AG10803 (cell line): ENCODE data around the gene BCAS3.
A peak's percentile ranks its signal among the peaks of the same experiment; 100 is the strongest.

Experiments used
- DNase-seq: peaks from one replicate; pipeline ENCODE4 v3.0.0; 2010; ENCODE audit warnings: low read depth
- H3K4me3 ChIP-seq: 2 replicates; pipeline ENCODE4 v1.5.1; 2011; ENCODE audit warnings: mild to moderate bottlenecking, low read length, control low read depth
- TF ChIP-seq, protein P1 (sequence below): conservative IDR thresholded peaks from 2 replicates; pipeline ENCODE4 v1.5.1; 2011; ENCODE audit warnings: mild to moderate bottlenecking, low read length, control low read depth, inconsistent platforms

Gene BCAS3

DNA sequence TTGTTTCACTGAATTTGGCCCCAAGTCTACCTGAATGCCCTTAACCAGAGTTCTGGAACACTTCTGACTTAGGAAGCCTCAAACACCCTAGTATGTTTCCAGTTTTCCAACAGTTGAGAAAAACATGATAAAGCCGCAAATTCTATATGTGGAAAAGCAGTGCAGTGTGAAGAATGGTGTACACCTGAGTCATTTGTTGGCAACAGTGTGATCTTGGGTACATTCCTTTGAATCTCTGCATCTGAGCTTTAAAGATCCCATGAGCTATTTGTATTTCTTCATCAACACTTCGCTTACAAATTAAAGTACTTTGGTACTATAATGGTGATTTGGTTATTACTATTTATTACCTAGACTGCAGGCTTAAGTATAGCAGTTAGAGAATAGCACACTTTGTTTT is 628.4 kb downstream of the BCAS3 start:
- TF ChIP-seq, protein P1, sequence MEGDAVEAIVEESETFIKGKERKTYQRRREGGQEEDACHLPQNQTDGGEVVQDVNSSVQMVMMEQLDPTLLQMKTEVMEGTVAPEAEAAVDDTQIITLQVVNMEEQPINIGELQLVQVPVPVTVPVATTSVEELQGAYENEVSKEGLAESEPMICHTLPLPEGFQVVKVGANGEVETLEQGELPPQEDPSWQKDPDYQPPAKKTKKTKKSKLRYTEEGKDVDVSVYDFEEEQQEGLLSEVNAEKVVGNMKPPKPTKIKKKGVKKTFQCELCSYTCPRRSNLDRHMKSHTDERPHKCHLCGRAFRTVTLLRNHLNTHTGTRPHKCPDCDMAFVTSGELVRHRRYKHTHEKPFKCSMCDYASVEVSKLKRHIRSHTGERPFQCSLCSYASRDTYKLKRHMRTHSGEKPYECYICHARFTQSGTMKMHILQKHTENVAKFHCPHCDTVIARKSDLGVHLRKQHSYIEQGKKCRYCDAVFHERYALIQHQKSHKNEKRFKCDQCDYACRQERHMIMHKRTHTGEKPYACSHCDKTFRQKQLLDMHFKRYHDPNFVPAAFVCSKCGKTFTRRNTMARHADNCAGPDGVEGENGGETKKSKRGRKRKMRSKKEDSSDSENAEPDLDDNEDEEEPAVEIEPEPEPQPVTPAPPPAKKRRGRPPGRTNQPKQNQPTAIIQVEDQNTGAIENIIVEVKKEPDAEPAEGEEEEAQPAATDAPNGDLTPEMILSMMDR = no peak
- no peak for DNase-seq
- H3K4me3 ChIP-seq = no peak overlapping the region

DNA sequence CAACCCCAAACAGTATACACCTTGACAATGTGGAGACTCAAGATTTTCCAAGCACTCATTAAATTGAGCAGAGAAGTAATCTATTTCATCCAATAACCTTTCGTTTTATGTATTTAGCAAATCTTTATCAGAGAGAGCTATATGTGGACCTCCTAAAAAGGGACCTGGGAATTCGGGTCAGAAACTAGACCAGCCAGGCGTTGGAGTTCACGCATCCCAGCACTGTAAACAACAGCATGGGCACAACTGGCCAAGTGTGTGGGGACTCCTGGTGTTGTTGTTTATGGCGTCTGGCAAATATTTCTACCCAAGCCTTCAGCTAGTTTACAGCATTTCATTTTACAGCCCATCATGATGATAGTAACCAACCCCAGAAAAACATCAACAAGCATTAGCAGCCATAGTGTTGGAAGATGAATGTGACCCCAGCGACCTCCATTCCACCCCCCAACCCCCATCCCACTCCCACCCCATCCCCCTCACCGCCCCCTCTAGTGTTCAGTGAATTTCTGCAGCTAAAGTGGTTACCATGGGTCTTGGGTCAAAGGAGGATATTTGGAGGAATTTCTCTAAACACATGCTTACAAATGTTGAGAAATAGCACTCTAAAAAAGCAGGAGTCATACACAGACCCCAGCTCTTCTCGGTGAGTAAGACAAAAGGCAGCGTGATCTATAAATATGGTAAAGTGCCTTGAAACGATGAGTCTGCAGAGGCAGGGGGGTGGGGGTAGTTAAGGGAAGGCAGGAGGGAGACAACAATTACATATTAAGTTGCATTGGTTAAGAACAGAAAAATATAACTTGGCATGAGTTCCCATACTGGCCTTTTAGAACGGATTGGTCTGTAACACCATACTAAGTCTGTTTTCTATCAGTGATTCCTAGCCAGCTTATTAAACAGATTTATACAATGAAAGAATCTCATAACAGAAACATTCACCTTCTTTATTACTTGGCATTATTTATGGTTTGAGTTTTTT is 630.5 kb downstream of the BCAS3 start:
- TF ChIP-seq, protein P1 = peak; percentile 31
- DNase-seq = peak; percentile 98
- H3K4me3 ChIP-seq = no peak overlapping the region

DNA sequence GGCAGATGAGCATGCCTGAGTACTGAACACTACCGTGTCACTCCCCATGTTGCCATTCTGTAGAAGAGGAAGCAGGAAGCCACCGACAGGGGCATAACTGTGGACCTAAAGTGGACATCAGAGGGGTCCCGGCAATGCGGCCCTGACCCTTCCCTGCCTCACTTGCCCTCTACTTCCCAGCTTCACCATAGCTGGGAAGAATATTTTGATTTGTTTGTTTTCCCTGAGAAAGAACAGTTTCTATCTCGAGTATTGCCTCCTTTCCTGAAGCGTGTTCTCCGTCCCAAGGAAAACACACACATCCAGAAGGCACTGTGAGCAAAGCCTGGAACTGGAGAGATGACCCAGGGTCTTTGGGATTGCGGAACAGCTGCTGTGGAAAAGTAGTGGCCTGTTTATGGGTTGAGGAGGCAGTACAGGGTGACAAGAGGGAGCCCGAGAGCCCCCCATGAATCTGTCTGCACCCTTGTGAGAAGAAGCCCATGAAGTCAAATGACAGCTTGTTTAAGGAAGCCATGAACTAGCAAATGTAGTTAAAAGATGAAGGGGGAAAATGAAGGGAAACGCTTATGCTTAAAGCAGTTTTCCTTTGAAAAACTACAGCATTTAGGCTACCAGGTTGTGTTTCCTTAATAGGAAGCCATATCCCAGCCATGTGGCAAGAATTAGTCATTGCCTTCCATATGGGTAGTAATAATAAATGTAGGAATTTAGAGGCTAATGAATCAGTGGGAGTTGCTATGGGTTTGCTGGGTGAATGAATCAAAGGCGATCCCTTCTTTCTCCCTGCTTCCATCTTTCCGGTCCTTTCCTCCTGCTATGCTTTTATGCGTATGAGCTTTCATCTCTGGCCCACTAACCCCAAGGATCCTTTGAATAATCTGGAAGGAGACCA is 632.0 kb downstream of the BCAS3 start:
- TF ChIP-seq, protein P1 = no peak
- peak; percentile 82 for DNase-seq
- no peak overlapping the region for H3K4me3 ChIP-seq

DNA sequence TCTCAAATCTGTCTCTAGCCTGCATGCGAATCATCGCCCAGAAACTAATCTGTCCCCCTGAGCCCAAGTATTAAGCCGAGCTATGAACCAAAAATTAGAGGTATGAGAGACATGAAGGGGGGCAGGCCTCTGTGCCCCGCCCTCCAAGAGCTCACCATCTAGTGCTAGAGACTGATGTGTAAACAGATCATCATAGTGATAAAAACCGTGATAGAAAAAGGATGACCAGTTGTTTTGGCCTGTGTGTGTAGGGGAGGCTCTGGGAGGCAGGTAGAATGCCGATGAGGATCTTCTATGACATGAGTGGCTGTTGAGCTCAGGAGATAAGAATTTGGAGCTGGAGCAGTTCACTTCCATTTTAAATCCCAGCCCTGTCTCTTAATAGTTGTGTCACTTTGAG is 632.9 kb downstream of the BCAS3 start:
- TF ChIP-seq, protein P1 = no peak
- no peak overlapping the region for H3K4me3 ChIP-seq
- no peak for DNase-seq

DNA sequence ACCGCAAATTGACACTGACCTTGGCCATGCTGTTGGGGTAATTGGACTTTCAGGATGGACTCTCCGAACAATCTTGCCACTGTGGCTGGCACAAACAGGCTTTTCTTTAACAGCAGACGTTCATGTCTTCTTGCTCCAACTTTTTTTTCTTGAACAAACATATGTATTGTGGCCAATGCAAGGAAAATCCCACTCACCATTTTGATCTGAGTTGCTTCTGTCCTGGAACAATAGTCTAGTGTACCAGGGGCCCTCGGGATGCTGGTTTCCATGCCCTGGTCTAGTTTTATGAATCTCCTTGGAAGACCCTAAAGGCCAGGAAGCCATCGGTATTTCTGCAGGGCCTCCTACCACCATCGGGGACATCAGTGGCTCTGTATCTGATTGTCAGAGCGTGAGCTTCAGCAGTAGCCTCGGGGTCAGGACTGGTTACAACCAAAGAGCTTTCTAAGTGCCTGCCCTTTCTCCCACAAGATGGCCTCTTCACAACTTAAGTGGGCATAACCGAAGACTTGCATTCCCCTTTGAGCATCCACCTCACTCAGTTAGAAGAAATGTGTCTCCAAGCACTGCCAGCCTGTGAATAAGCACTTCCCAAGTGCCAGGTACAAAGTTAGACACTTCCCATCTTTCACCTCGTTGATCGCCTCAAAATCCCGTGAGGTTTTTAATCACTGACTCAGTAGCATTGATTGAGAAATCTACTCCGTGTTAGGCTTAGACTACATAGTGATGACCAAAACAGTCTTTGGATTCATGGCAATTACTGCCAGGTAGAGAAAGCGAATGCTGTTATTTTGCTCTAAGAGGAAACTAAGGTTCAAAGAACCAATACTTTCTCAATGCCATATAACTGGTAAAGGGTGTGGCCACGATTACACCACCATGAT is 635.0 kb downstream of the BCAS3 start:
- no peak overlapping the region for H3K4me3 ChIP-seq
- no peak for DNase-seq
- TF ChIP-seq, protein P1 = no peak

DNA sequence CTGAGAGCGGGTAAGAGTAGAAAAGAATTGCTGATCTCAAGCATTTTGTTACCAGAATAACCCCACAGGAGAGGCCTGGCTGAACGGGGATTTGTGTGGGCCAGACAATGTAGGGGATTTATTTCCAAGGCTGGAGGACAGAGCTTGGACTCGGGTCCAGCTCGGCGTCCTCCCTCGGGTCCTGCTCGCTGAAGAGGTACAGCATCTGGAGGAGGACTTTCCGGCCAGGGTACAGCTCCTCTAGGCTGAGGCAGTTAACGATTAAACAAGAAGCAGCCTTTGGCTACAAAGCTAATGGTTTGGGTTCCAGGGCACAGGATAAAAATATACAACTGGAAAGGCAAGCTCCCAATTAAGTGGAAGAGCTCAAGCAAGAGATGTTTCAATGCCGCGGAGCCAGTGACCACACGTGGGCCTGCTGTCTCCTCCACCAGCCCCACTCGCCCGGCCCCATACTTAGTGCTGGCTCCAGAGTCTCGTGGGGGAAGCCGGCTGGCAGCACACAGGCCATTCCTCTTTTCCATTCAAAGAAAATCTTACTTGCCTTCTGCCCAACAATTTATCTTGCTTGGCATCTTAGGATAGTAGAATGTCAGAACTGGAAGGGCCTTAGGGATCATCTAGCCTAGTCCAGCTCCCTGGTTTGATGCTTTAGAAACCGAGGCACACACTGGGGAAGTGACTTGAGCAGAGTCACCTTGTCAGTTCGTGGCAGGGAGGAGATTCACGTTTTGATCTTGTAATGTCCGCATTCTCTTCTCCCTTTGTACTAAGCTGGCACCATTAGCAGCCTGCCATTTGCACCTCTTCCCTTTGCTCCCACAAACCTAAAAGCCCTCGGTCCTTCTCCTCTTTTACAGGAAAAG is 636.0 kb downstream of the BCAS3 start:
- no peak for DNase-seq
- TF ChIP-seq, protein P1 = no peak

More for the DNA sequence above, 636.0 kb downstream of the BCAS3 start:
- H3K4me3 ChIP-seq = no peak overlapping the region
